SU-DHL-6 (cell line): Measurements from ENCODE around the gene SPEG.

ENCODE experiments used
- H2AFZ ChIP-seq: fragments of 200-600 bp; sonication (generic); 2 replicates; pipeline ENCODE4 v1.6.1; 2014; ENCODE audit warnings: low read depth, mild to moderate bottlenecking, moderate library complexity, mixed read lengths, antibody characterized with exemption, low read length; ENCODE audit not compliant: severe bottlenecking
- H3F3A ChIP-seq: fragments of 200-600 bp; shearing (Covaris generic); 2 replicates; pipeline ENCODE4 v1.6.0; 2016; ENCODE audit warnings: antibody characterized with exemption, mild to moderate bottlenecking; ENCODE audit not compliant: insufficient read depth
- H3K27ac ChIP-seq: fragments of 200-600 bp; sonication (generic); 2 replicates; pipeline ENCODE4 v1.5.1; 2016; ENCODE audit warnings: low read depth, mild to moderate bottlenecking, low read length, moderate library complexity, mixed read lengths
- H3K27me3 ChIP-seq: fragments of 200-600 bp; sonication (generic), shearing (Covaris generic); 2 replicates; pipeline ENCODE4 v1.6.0; 2014; ENCODE audit warnings: mild to moderate bottlenecking, low read length
- H3K36me3 ChIP-seq: fragments of 200-600 bp; sonication (generic); 2 replicates; pipeline ENCODE4 v1.6.1; 2014; ENCODE audit warnings: mild to moderate bottlenecking, low read length, mixed read lengths
- H3K4me2 ChIP-seq: fragments of 300-600, 200-600 bp; shearing (Covaris generic), sonication (generic); 2 replicates; pipeline ENCODE4 v1.6.0; 2014; ENCODE audit warnings: low read length, low read depth, mild to moderate bottlenecking; ENCODE audit not compliant: poor library complexity, severe bottlenecking
- H3K4me3 ChIP-seq: fragments of 200-600 bp; sonication (generic); 2 replicates; pipeline ENCODE4 v1.5.1; 2014; ENCODE audit warnings: antibody characterized with exemption, low read length, mild to moderate bottlenecking, mixed read lengths; ENCODE audit not compliant: insufficient read depth, poor library complexity, severe bottlenecking
- H3K79me2 ChIP-seq: fragments of 200-600 bp; sonication (generic); 2 replicates; pipeline ENCODE4 v1.6.1; 2014; ENCODE audit warnings: mild to moderate bottlenecking, low read length, moderate library complexity; ENCODE audit not compliant: insufficient read depth
- H3K9ac ChIP-seq: fragments of 200-600 bp; sonication (generic); 2 replicates; pipeline ENCODE4 v1.7.0; 2014; ENCODE audit warnings: mild to moderate bottlenecking, low read length
- H3K9me2 ChIP-seq: fragments of 200-600 bp; sonication (generic); replicated peaks from 2 replicates; pipeline ENCODE4 v1.6.1; 2014; ENCODE audit warnings: low read length; ENCODE audit not compliant: insufficient read depth
- H3K9me3 ChIP-seq: fragments of 200-600 bp; sonication (generic); 2 replicates; pipeline ENCODE4 v1.6.1; 2014; ENCODE audit warnings: low read length, mixed read lengths; ENCODE audit not compliant: insufficient read depth
- H4K20me1 ChIP-seq: fragments of 200-600 bp; sonication (generic); 2 replicates; pipeline ENCODE4 v1.6.1; 2014; ENCODE audit warnings: low read depth, mild to moderate bottlenecking, antibody characterized with exemption, low read length, moderate library complexity, mixed read lengths
- EZH2phosphoT487 ChIP-seq: fragments of 200-600 bp; sonication (generic), shearing (Covaris generic); conservative IDR thresholded peaks from 2 replicates; pipeline ENCODE4 v1.6.1; 2018; ENCODE audit warnings: mild to moderate bottlenecking, antibody characterized with exemption, low read length, moderate library complexity, mixed read lengths
- TF ChIP-seq, protein P1 (sequence below): fragments of 200-600 bp; sonication (generic); IDR thresholded peaks from one replicate; pipeline ENCODE4 v1.5.1; 2017; ENCODE audit warnings: antibody characterized with exemption, mild to moderate bottlenecking, low read length, moderate library complexity; ENCODE audit not compliant: insufficient read depth, poor library complexity, severe bottlenecking

Gene SPEG

DNA sequence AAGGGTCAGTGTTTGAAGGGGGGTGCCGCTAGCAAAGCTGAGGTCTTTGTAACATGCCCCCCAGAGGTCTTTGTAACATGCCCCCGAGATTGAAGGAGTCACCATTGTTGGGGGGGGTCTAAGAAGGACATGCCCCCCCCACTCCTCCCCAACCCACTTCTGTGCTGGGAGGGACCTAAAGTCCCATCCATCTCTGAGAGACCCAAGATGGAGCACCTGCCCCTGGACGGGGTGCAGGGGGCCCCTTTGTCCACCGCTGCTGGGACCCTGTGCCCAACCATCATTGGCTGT is 73.7 kb downstream of the SPEG start:
- no peak overlapping the region for H3K4me2 ChIP-seq
- H3K9me3 ChIP-seq: no peaks in the 10 kb centered on the region
- H3K27ac ChIP-seq: no peak overlapping the region
- H3K27me3 ChIP-seq: no peaks in the 10 kb centered on the region
- H3F3A ChIP-seq: no peaks in the 10 kb centered on the region
- no peaks in the 10 kb centered on the region for H3K36me3 ChIP-seq
- no peak overlapping the region for H3K4me3 ChIP-seq
- no peak for TF ChIP-seq EZH2phosphoT487
- TF ChIP-seq, protein P1, sequence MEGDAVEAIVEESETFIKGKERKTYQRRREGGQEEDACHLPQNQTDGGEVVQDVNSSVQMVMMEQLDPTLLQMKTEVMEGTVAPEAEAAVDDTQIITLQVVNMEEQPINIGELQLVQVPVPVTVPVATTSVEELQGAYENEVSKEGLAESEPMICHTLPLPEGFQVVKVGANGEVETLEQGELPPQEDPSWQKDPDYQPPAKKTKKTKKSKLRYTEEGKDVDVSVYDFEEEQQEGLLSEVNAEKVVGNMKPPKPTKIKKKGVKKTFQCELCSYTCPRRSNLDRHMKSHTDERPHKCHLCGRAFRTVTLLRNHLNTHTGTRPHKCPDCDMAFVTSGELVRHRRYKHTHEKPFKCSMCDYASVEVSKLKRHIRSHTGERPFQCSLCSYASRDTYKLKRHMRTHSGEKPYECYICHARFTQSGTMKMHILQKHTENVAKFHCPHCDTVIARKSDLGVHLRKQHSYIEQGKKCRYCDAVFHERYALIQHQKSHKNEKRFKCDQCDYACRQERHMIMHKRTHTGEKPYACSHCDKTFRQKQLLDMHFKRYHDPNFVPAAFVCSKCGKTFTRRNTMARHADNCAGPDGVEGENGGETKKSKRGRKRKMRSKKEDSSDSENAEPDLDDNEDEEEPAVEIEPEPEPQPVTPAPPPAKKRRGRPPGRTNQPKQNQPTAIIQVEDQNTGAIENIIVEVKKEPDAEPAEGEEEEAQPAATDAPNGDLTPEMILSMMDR: no peak
- H3K9ac ChIP-seq: no peak overlapping the region
- H3K79me2 ChIP-seq: no peaks in the 10 kb centered on the region
- no peaks in the 10 kb centered on the region for H3K9me2 ChIP-seq
- no peaks in the 10 kb centered on the region for H4K20me1 ChIP-seq
- H2AFZ ChIP-seq: no peak overlapping the region

DNA sequence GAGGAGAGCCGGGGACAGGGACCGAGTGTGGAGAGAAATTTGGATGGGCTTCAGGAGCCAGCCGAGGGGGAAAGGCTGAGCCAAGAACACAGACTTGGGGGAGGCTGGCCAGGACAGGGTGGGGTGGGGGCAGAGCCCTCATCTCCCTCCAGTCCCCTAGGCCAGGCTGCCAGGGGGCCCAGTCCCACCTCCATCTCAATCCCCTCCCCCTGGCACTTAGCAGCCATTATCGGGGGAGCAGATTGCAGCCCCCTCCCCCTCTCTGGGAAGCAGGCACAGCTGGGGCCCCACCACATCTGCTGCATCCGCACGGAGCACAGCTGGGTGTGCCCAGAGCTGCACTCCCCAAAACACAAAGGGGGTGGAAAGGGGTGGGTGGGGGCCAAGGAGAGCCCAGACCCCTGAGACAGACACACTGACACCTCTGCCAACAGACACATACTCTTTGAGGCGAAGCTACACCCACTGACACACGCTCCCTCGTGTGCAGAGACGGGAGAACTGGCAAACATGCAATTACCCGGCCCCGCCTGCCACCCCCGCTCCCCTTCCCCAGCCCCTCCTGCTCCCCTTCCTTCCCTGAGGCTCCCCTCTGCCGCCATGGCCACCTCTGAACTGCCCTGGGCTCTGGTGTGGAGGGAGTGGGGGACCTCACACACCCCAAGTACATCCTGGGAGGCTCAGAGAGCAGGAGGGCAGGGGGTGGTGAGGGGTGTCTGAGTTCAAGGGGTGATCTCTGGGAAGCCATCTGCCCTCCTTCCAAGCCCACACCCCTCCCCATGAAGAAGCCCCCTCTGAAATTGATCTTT is 74.5 kb downstream of the SPEG start:
- no peaks in the 10 kb centered on the region for H3K79me2 ChIP-seq
- H3K27me3 ChIP-seq: no peaks in the 10 kb centered on the region
- no peak overlapping the region for H3K4me2 ChIP-seq
- H3K9me3 ChIP-seq: no peaks in the 10 kb centered on the region
- H3K36me3 ChIP-seq: no peaks in the 10 kb centered on the region
- TF ChIP-seq, protein P1: no peak
- TF ChIP-seq EZH2phosphoT487: no peak
- H2AFZ ChIP-seq: no peak overlapping the region
- no peaks in the 10 kb centered on the region for H3F3A ChIP-seq
- no peak overlapping the region for H3K27ac ChIP-seq
- H3K9ac ChIP-seq: no peak overlapping the region
- no peaks in the 10 kb centered on the region for H3K9me2 ChIP-seq
- H4K20me1 ChIP-seq: no peaks in the 10 kb centered on the region
- no peak overlapping the region for H3K4me3 ChIP-seq

DNA sequence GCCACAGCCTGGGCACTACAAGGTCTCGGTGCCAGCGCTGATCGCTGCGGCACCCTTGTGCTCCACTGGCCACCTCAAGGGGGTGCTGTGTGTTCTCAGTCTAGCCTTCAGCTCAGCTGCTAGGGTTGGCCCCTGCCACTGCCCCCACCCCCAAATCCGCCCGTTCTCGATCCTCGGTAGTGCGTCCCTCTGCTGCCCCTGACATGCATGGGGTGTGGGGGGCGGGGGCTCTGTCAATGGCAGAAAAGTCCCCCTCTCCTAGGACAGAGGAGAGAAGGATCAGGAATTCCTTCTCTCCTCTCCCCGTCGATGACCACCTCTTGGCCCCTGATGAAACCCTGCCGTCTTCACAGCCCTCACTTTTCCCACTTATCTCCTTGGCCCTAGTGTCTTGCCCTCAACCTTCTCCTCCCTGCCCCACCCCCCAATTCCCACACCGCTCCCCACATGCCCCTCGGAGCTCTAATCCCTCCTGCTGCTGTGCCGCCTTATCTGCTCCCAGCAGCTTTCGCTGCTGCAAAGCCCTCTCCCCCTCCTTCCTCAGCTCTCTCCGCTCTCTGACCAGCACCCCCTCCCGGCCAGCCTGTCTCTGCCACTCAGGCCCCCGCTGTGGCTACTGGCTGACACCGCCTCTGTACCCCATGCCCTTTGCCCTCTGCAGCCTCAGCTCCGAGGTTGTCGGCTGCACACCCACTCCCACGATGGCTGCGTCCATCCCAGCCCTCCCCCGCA is 75.3 kb downstream of the SPEG start:
- no peak overlapping the region for H2AFZ ChIP-seq
- H3K9ac ChIP-seq: no peak overlapping the region
- H3K79me2 ChIP-seq: no peaks in the 10 kb centered on the region
- H3K9me2 ChIP-seq: no peaks in the 10 kb centered on the region
- H3K4me2 ChIP-seq: no peak overlapping the region
- H3K36me3 ChIP-seq: no peaks in the 10 kb centered on the region
- H3K4me3 ChIP-seq: no peak overlapping the region
- H3K27ac ChIP-seq: no peak overlapping the region
- no peaks in the 10 kb centered on the region for H3K27me3 ChIP-seq
- H4K20me1 ChIP-seq: no peaks in the 10 kb centered on the region
- no peaks in the 10 kb centered on the region for H3K9me3 ChIP-seq
- TF ChIP-seq EZH2phosphoT487: no peak
- TF ChIP-seq, protein P1: peak; percentile 48
- H3F3A ChIP-seq: no peaks in the 10 kb centered on the region
